CD14-positive monocyte (primary cell): ENCODE data around the gene MAT2A. TPM values are rescaled to one million over a fixed set of nuclear protein-coding genes. Genes with fewer than 3 reads are reported as not detected.

ENCODE experiments used
- DNase-seq, 3 donors: peaks; one replicate each; pipeline ENCODE4 v3.0.0-alpha.2; 2011 to 2022
- H2AFZ ChIP-seq: 2 replicates; pipeline ENCODE4 v1.6.0; 2012; ENCODE audit warnings: mild to moderate bottlenecking, low read depth, low read length, inconsistent platforms; ENCODE audit not compliant: insufficient read depth, poor library complexity, severe bottlenecking
- H3K27ac ChIP-seq, 2 donors: 1 replicate in 1 of 2; 2 replicates in 1 of 2; pipeline ENCODE4 v1.5.1; 2012 to 2013; ENCODE audit warnings: low read length in 2 of 2, control low read depth in 1 of 2, inconsistent platforms in 1 of 2, low read depth in 1 of 2, mild to moderate bottlenecking in 1 of 2
- H3K27me3 ChIP-seq, 2 donors: one replicate each; pipeline versions ENCODE4 v1.6.0 to v1.6.1; 2011 to 2013; ENCODE audit warnings: low read length in 2 of 2; ENCODE audit not compliant: control insufficient read depth in 2 of 2, insufficient read depth in 2 of 2
- H3K36me3 ChIP-seq, 2 donors: replicated peaks in 1 of 2; 1 replicate in 1 of 2; 2 replicates in 1 of 2; pipeline versions ENCODE4 v1.5.1 to v1.6.1; 2012 to 2013; ENCODE audit warnings: low read length in 2 of 2, control low read depth in 1 of 2, inconsistent platforms in 1 of 2, mild to moderate bottlenecking in 1 of 2; ENCODE audit not compliant: insufficient read depth in 2 of 2, control insufficient read depth in 1 of 2
- H3K4me1 ChIP-seq, 2 donors: 1 replicate in 1 of 2; 2 replicates in 1 of 2; pipeline versions ENCODE4 v1.5.1 to v1.6.1; 2012 to 2013; ENCODE audit warnings: low read length in 2 of 2, control low read depth in 1 of 2, inconsistent platforms in 1 of 2, mild to moderate bottlenecking in 1 of 2, moderate library complexity in 1 of 2; ENCODE audit not compliant: insufficient read depth in 2 of 2, control insufficient read depth in 1 of 2
- H3K4me2 ChIP-seq: replicated peaks from 2 replicates; pipeline ENCODE3; 2012; ENCODE audit warnings: low read length, moderate library complexity, mild to moderate bottlenecking; ENCODE audit not compliant: poor library complexity, severe bottlenecking; ENCODE audit errors: extremely low read depth
- H3K4me3 ChIP-seq, 3 experiments: fragments of 200-600 bp in 1 of 3; sonication (generic) in 1 of 3; replicated peaks in 1 of 3; 1 replicate in 2 of 3; 2 replicates in 1 of 3; pipeline ENCODE4 v1.5.1; 2011 to 2013; ENCODE audit warnings: low read length in 3 of 3, mild to moderate bottlenecking in 3 of 3, control low read depth in 2 of 3, low read depth in 2 of 3, inconsistent platforms in 1 of 3, moderate library complexity in 1 of 3
- H3K79me2 ChIP-seq: 2 replicates; pipeline ENCODE4 v1.6.0; 2012; ENCODE audit warnings: mild to moderate bottlenecking, control low read depth, inconsistent platforms, low read length, moderate library complexity; ENCODE audit not compliant: insufficient read depth
- H3K9ac ChIP-seq: 2 replicates; pipeline ENCODE4 v1.6.0; 2017; ENCODE audit warnings: low read length, mild to moderate bottlenecking; ENCODE audit not compliant: insufficient read depth, poor library complexity, severe bottlenecking
- H3K9me3 ChIP-seq, 2 donors: replicated peaks in 1 of 2; 1 replicate in 1 of 2; 2 replicates in 1 of 2; pipeline versions ENCODE4 v1.5.1 to v1.6.1; 2012 to 2013; ENCODE audit warnings: low read length in 2 of 2, control low read depth in 1 of 2; ENCODE audit not compliant: control insufficient read depth in 1 of 2, insufficient read depth in 1 of 2
- H4K20me1 ChIP-seq: 2 replicates; pipeline ENCODE4 v1.6.0; 2012; ENCODE audit warnings: mild to moderate bottlenecking, low read length, control low read depth, moderate library complexity; ENCODE audit not compliant: insufficient read depth
- H3K27ac Mint-ChIP-seq, 7 donors: one replicate each; pipeline ENCODE4 v1.8.0; 2020; ENCODE audit warnings: mild to moderate bottlenecking in 7 of 7, mixed read lengths in 7 of 7, moderate library complexity in 6 of 7, inconsistent platforms in 2 of 7
- H3K27me3 Mint-ChIP-seq, 3 donors: one replicate each; pipeline ENCODE4 v1.8.0; 2021 to 2022; ENCODE audit warnings: low read depth in 3 of 3, mild to moderate bottlenecking in 3 of 3, mixed read lengths in 3 of 3, moderate library complexity in 3 of 3, inconsistent platforms in 1 of 3
- H3K36me3 Mint-ChIP-seq, 2 donors: one replicate each; pipeline ENCODE4 v1.8.0; 2020; ENCODE audit warnings: mixed read lengths in 2 of 2, inconsistent platforms in 1 of 2, mild to moderate bottlenecking in 1 of 2
- H3K4me1 Mint-ChIP-seq: one replicate; pipeline ENCODE4 v1.8.0; 2020; ENCODE audit warnings: mild to moderate bottlenecking, mixed read lengths
- H3K4me3 Mint-ChIP-seq, 2 donors: one replicate each; pipeline ENCODE4 v1.8.0; 2020; ENCODE audit warnings: mild to moderate bottlenecking in 2 of 2, mixed read lengths in 2 of 2, moderate library complexity in 1 of 2
- H3K9me3 Mint-ChIP-seq, 7 donors: one replicate each; pipeline ENCODE4 v1.8.0; 2020 to 2022; ENCODE audit warnings: mixed read lengths in 7 of 7, mild to moderate bottlenecking in 6 of 7, moderate library complexity in 6 of 7, inconsistent platforms in 2 of 7
- CTCF ChIP-seq: fragments of 200-600 bp; IDR thresholded peaks from one replicate; pipeline ENCODE4 v1.8.0; 2022; ENCODE audit warnings: antibody characterized with exemption, mild to moderate bottlenecking
- WGBS: methylation state at CpG from one replicate; pipeline ENCODE4 v1.1.5; 2013; ENCODE audit warnings: missing lambda C conversion rate; ENCODE audit not compliant: insufficient coverage; 5-methylcytosine and 5-hydroxymethylcytosine counted together
- intact Hi-C, 2 donors: fragments of 100-400 bp; cut with micrococcal nuclease; formaldehyde crosslinking; loops; one replicate each; pipeline versions ENCODE4 v1.15.0 to v1.15.1; 2023
- polyA plus RNA-seq, 3 donors: library from polyadenylated mRNA; depleted of rRNA in 1 of 3; unstranded in 2 of 3; stranded (reverse) in 1 of 3; fragments of 300-500 nt in 2 of 3; fragments of >200 nt in 1 of 3; fragmentation: Illumina TruSeq in 2 of 3; gene quantifications; 1 replicate in 2 of 3; 2 replicates in 1 of 3; pipeline ENCODE4 v1.2.3, GENCODE V29; 2012 to 2021

Gene MAT2A
- polyA plus RNA-seq, 3 donors: 97.0 to 454 (median 117) TPM

- H3K4me2 ChIP-seq: no peak overlapping the region
- DNase-seq: no peak
- Mint-ChIP-seq H3K36me3 (no peaks in the 10 kb centered on the region), H3K4me1 (peaks cover 38% of the 10 kb centered on the region), H3K9me3 (peaks cover 0 to 2% (median 0%) of the 10 kb centered on the region in 7 donors), H3K27me3 (peaks cover 0 to 1% (median 1%) of the 10 kb centered on the region in 3 donors), H3K4me3 (no peak overlapping the region), H3K27ac (peak overlapping the region in 6 of 7 donors; percentile 21 to 91 (median 62))
- no peaks in the 10 kb centered on the region for H3K27me3 ChIP-seq
- peak overlapping the region in 1 of 2 donors; percentile 59 for H3K27ac ChIP-seq
- intact Hi-C loops: no loop called here
- WGBS: 86% methylated on average over 1 of the region's 3 CpGs
- no peak overlapping the region for H3K9ac ChIP-seq
- H2AFZ ChIP-seq: peak overlapping the region; percentile 61
- TF ChIP-seq CTCF: no peak
- H3K79me2 ChIP-seq: peaks cover 29% of the 10 kb centered on the region
- H3K9me3 ChIP-seq: no peaks in the 10 kb centered on the region
- no peaks in the 10 kb centered on the region for H3K36me3 ChIP-seq
- peaks cover 19 to 38% of the 10 kb centered on the region in 2 donors for H3K4me1 ChIP-seq
- H3K4me3 ChIP-seq: no peak overlapping the region
- H4K20me1 ChIP-seq: peaks cover 1% of the 10 kb centered on the region
Observed at GRCh38 chr2:85534099-85534498, 4.9 kb upstream of the MAT2A start.

GRCh38 chr2:85534881-85535280, 4.1 kb upstream of the MAT2A start:
- Histone ChIP-seq H3K9me3 (no peaks in the 10 kb centered on the region), H3K27me3 (no peaks in the 10 kb centered on the region), H2AFZ (no peak overlapping the region), H3K36me3 (no peaks in the 10 kb centered on the region), H3K27ac (peak overlapping the region in 1 of 2 donors; percentile 59), H4K20me1 (peaks cover 9% of the 10 kb centered on the region), H3K4me1 (peaks cover 20 to 41% of the 10 kb centered on the region in 2 donors), H3K4me3 (no peak overlapping the region), H3K79me2 (peaks cover 36% of the 10 kb centered on the region), H3K9ac (no peak overlapping the region), H3K4me2 (no peak overlapping the region)
- Mint-ChIP-seq H3K4me1 (peaks cover 38% of the 10 kb centered on the region), H3K27me3 (peaks cover 0 to 1% (median 0%) of the 10 kb centered on the region in 3 donors), H3K36me3 (no peaks in the 10 kb centered on the region), H3K9me3 (peaks cover 0 to 2% (median 0%) of the 10 kb centered on the region in 7 donors), H3K4me3 (peak overlapping the region in 1 of 2 donors; percentile 43), H3K27ac (peak overlapping the region; percentile 43 to 91 (median 78))
- WGBS: no CpG with 5 or more reads among the region's 3 CpGs
- intact Hi-C loops: loop anchor here (5.0 kb wide), 2 partner anchors 98 to 113 kb away; no protein-coding TSS in a partner anchor
- DNase-seq: peak; percentile 55 to 71 (median 67)
- no peak for TF ChIP-seq CTCF
